Left forelimb (tissue), 1 donor: Measurements from ENCODE around the gene ZNF791.
"Not testable (repeated sequence)": the region's sequence is repeated elsewhere in the genome, so short reads cannot be mapped to it uniquely, and the experiment has no call there.

Experiments used
- DNase-seq: peaks from one replicate; pipeline ENCODE4 v3.0.0-alpha.2; 2018; ENCODE audit warnings: low spot score

ZNF791 gene

GRCh38 chr19:12629215-12629614 is 18.5 kb downstream of the ZNF791 start:
- DNase-seq, result no peak

GRCh38 chr19:12636631-12637030 is 25.9 kb downstream of the ZNF791 start:
- no peak for DNase-seq

- DNase-seq, result no peak
These were observed 28.0 kb downstream of the ZNF791 start for GRCh38 chr19:12638611-12639182.

GRCh38 chr19:12639901-12640613 is 29.3 kb downstream of the ZNF791 start:
- peak; percentile 84 for DNase-seq

GRCh38 chr19:12641456-12641855 is 30.7 kb downstream of the ZNF791 start:
- DNase-seq, result no peak

GRCh38 chr19:12642506-12642905 is 31.8 kb downstream of the ZNF791 start:
- no peak for DNase-seq

- not testable (repeated sequence) for DNase-seq
These were observed 33.0 kb downstream of the ZNF791 start for GRCh38 chr19:12643716-12644115.

- no peak for DNase-seq
These were observed 35.8 kb downstream of the ZNF791 start for GRCh38 chr19:12646551-12646950.

- no peak for DNase-seq
These were observed 36.3 kb downstream of the ZNF791 start for GRCh38 chr19:12647047-12647446.

- DNase-seq, result no peak
These were observed 36.9 kb downstream of the ZNF791 start for GRCh38 chr19:12647490-12648071.

GRCh38 chr19:12648088-12648487 is 37.4 kb downstream of the ZNF791 start:
- DNase-seq, result no peak

GRCh38 chr19:12649941-12650340 is 39.2 kb downstream of the ZNF791 start:
- DNase-seq, result no peak

GRCh38 chr19:12652219-12652618 is 41.5 kb downstream of the ZNF791 start:
- no peak for DNase-seq

- DNase-seq, result no peak
These were observed 44.8 kb downstream of the ZNF791 start for GRCh38 chr19:12655546-12655945.

GRCh38 chr19:12656899-12657571 is 46.3 kb downstream of the ZNF791 start:
- DNase-seq, result no peak

GRCh38 chr19:12657966-12658365 is 47.2 kb downstream of the ZNF791 start:
- no peak for DNase-seq

GRCh38 chr19:12660980-12661379 is 50.3 kb downstream of the ZNF791 start:
- no peak for DNase-seq

- DNase-seq, result no peak
These were observed 53.9 kb downstream of the ZNF791 start for GRCh38 chr19:12664406-12665280.

GRCh38 chr19:12665281-12665573 is 54.5 kb downstream of the ZNF791 start:
- DNase-seq, result no peak

- DNase-seq, result no peak
These were observed 55.0 kb downstream of the ZNF791 start for GRCh38 chr19:12665671-12666264.

GRCh38 chr19:12666265-12667048 is 55.7 kb downstream of the ZNF791 start, which contains the start of the genes MAN2B1 and WDR83:
MAN2B1 (minus strand) TSS chr19:12666742; CDS start chr19:12666701, 41 bp downstream.
WDR83 (plus strand) TSS chr19:12666807; CDS start chr19:12669791, 2,984 bp downstream.
- peak; percentile 87 for DNase-seq
